ENCODE results near the gene IGSF3.
"Not testable (repeated sequence)": the region's sequence is repeated elsewhere in the genome, so short reads cannot be mapped to it uniquely, and the experiment has no call there.

IGSF3 gene

GRCh38 chr1:116565222-116565621 lies 102.3 kb downstream of the IGSF3 start:
- H3K4ac ChIP-seq (ENCODE audit: low read depth, low read length) = no peak overlapping the region
- no peak overlapping the region for H3K27ac ChIP-seq (ENCODE audit: low read depth, low read length)
- no peak for DNase-seq
- H2BK5ac ChIP-seq (ENCODE audit: low read depth, low read length, poor library complexity) = no peak overlapping the region
- H2BK12ac ChIP-seq (ENCODE audit: low read length) = no peak overlapping the region
- H3K4me2 ChIP-seq (ENCODE audit: low read length) = no peak overlapping the region
- H3K14ac ChIP-seq (ENCODE audit: low read length) = no peak overlapping the region
- no CpG with 5 or more reads among the region's 1 CpG for WGBS (ENCODE audit: extremely low coverage, insufficient coverage, insufficient read length)
- H2BK120ac ChIP-seq (ENCODE audit: insufficient read depth, low read length, poor library complexity) = no peak overlapping the region
- no peak overlapping the region for H4K91ac ChIP-seq (ENCODE audit: low read depth, low read length)
- H3K4me3 ChIP-seq (ENCODE audit: low read depth, low read length) = no peak overlapping the region
- H2AFZ ChIP-seq (ENCODE audit: insufficient read depth, low read length, poor library complexity) = no peak overlapping the region
- no peak overlapping the region for H3K18ac ChIP-seq (ENCODE audit: low read length)
- no peak overlapping the region for H4K12ac ChIP-seq (ENCODE audit: low read depth, low read length)
- no peak overlapping the region for H4K8ac ChIP-seq (ENCODE audit: low read depth, low read length)
- H3K36me3 ChIP-seq (ENCODE audit: control insufficient read depth in 1 of 2, insufficient read depth in 2 of 2, low read length in 2 of 2) = no peaks in the 10 kb centered on the region
- H3K9me3 ChIP-seq (ENCODE audit: insufficient read depth, low read depth, low read length) = peaks cover 8% of the 10 kb centered on the region
- no peaks in the 10 kb centered on the region for H3K79me2 ChIP-seq (ENCODE audit: control insufficient read depth, insufficient read depth, low read length, poor library complexity)
- no peak overlapping the region for H3K9ac ChIP-seq (ENCODE audit: low read length)
- H3K4me1 ChIP-seq (ENCODE audit: control insufficient read depth in 1 of 2, insufficient read depth in 2 of 2, low read length in 2 of 2) = peaks cover 5 to 10% of the 10 kb centered on the region in 2 experiments
- H3K79me1 ChIP-seq (ENCODE audit: low read length) = no peaks in the 10 kb centered on the region
- no peaks in the 10 kb centered on the region for H3K27me3 ChIP-seq (ENCODE audit: insufficient read depth, low read length)
- no peak overlapping the region for H2AK5ac ChIP-seq (ENCODE audit: low read length)
- no peak overlapping the region for H3K23ac ChIP-seq (ENCODE audit: low read length)

- Histone ChIP-seq H3K9ac (ENCODE audit: low read length) (no peak overlapping the region), H4K12ac (ENCODE audit: low read depth, low read length) (no peak overlapping the region), H3K27me3 (ENCODE audit: insufficient read depth, low read length) (no peaks in the 10 kb centered on the region), H2AFZ (ENCODE audit: insufficient read depth, low read length, poor library complexity) (no peak overlapping the region), H3K4me1 (ENCODE audit: control insufficient read depth in 1 of 2, insufficient read depth in 2 of 2, low read length in 2 of 2) (peaks cover 0 to 4% of the 10 kb centered on the region in 2 experiments), H3K4me3 (ENCODE audit: low read depth, low read length) (no peak overlapping the region), H2BK120ac (ENCODE audit: insufficient read depth, low read length, poor library complexity) (no peak overlapping the region), H4K91ac (ENCODE audit: low read depth, low read length) (no peak overlapping the region), H3K36me3 (ENCODE audit: control insufficient read depth in 1 of 2, insufficient read depth in 2 of 2, low read length in 2 of 2) (no peaks in the 10 kb centered on the region), H4K8ac (ENCODE audit: low read depth, low read length) (no peak overlapping the region), H3K18ac (ENCODE audit: low read length) (no peak overlapping the region), H3K9me3 (ENCODE audit: insufficient read depth, low read depth, low read length) (peaks cover 8% of the 10 kb centered on the region), H2BK5ac (ENCODE audit: low read depth, low read length, poor library complexity) (no peak overlapping the region), H3K79me2 (ENCODE audit: control insufficient read depth, insufficient read depth, low read length, poor library complexity) (no peaks in the 10 kb centered on the region), H2BK12ac (ENCODE audit: low read length) (no peak overlapping the region), H3K14ac (ENCODE audit: low read length) (no peak overlapping the region), H3K27ac (ENCODE audit: low read depth, low read length) (no peak overlapping the region), H2AK5ac (ENCODE audit: low read length) (no peak overlapping the region), H3K79me1 (ENCODE audit: low read length) (no peaks in the 10 kb centered on the region), H3K4me2 (ENCODE audit: low read length) (no peak overlapping the region), H3K23ac (ENCODE audit: low read length) (no peak overlapping the region), H3K4ac (ENCODE audit: low read depth, low read length) (no peak overlapping the region)
- DNase-seq = no peak
- no CpG with 5 or more reads among the region's 1 CpG for WGBS (ENCODE audit: extremely low coverage, insufficient coverage, insufficient read length)
Observed at GRCh38 chr1:116564426-116564825, 103.1 kb downstream of the IGSF3 start.

- H3K14ac ChIP-seq (ENCODE audit: low read length); H3K4me3 ChIP-seq (ENCODE audit: low read depth, low read length); H3K9ac ChIP-seq (ENCODE audit: low read length); H2AFZ ChIP-seq (ENCODE audit: insufficient read depth, low read length, poor library complexity); H3K4ac ChIP-seq (ENCODE audit: low read depth, low read length); H3K79me2 ChIP-seq (ENCODE audit: control insufficient read depth, insufficient read depth, low read length, poor library complexity); H3K27me3 ChIP-seq (ENCODE audit: insufficient read depth, low read length); H3K36me3 ChIP-seq (ENCODE audit: control insufficient read depth in 1 of 2, insufficient read depth in 2 of 2, low read length in 2 of 2); DNase-seq; H3K23ac ChIP-seq (ENCODE audit: low read length); H2AK5ac ChIP-seq (ENCODE audit: low read length); H3K79me1 ChIP-seq (ENCODE audit: low read length); H4K12ac ChIP-seq (ENCODE audit: low read depth, low read length); H3K27ac ChIP-seq (ENCODE audit: low read depth, low read length); H2BK5ac ChIP-seq (ENCODE audit: low read depth, low read length, poor library complexity); H3K4me2 ChIP-seq (ENCODE audit: low read length); H2BK12ac ChIP-seq (ENCODE audit: low read length); H2BK120ac ChIP-seq (ENCODE audit: insufficient read depth, low read length, poor library complexity); H3K9me3 ChIP-seq (ENCODE audit: insufficient read depth, low read depth, low read length); H4K8ac ChIP-seq (ENCODE audit: low read depth, low read length); H4K91ac ChIP-seq (ENCODE audit: low read depth, low read length); H3K18ac ChIP-seq (ENCODE audit: low read length); H3K4me1 ChIP-seq (ENCODE audit: control insufficient read depth in 1 of 2, insufficient read depth in 2 of 2, low read length in 2 of 2): not testable (repeated sequence)
- WGBS (ENCODE audit: extremely low coverage, insufficient coverage, insufficient read length) = no CpG with 5 or more reads among the region's 4 CpGs
Observed at GRCh38 chr1:116562465-116562864, 105.1 kb downstream of the IGSF3 start.

- Histone ChIP-seq H2AFZ (ENCODE audit: insufficient read depth, low read length, poor library complexity) (no peak overlapping the region), H2AK5ac (ENCODE audit: low read length) (no peak overlapping the region), H2BK5ac (ENCODE audit: low read depth, low read length, poor library complexity) (no peak overlapping the region), H3K4me3 (ENCODE audit: low read depth, low read length) (no peak overlapping the region), H3K4ac (ENCODE audit: low read depth, low read length) (no peak overlapping the region), H3K4me1 (ENCODE audit: control insufficient read depth in 1 of 2, insufficient read depth in 2 of 2, low read length in 2 of 2) (peaks cover 2% of the 10 kb centered on the region in 2 experiments), H3K36me3 (ENCODE audit: control insufficient read depth in 1 of 2, insufficient read depth in 2 of 2, low read length in 2 of 2) (peaks cover 0 to 2% of the 10 kb centered on the region in 2 experiments), H3K9me3 (ENCODE audit: insufficient read depth, low read depth, low read length) (peaks cover 8% of the 10 kb centered on the region), H3K27ac (ENCODE audit: low read depth, low read length) (no peak overlapping the region), H3K79me1 (ENCODE audit: low read length) (no peaks in the 10 kb centered on the region), H3K79me2 (ENCODE audit: control insufficient read depth, insufficient read depth, low read length, poor library complexity) (peaks cover 1% of the 10 kb centered on the region), H3K27me3 (ENCODE audit: insufficient read depth, low read length) (no peaks in the 10 kb centered on the region), H3K9ac (ENCODE audit: low read length) (no peak overlapping the region), H4K12ac (ENCODE audit: low read depth, low read length) (no peak overlapping the region), H3K18ac (ENCODE audit: low read length) (no peak overlapping the region), H3K4me2 (ENCODE audit: low read length) (no peak overlapping the region), H4K8ac (ENCODE audit: low read depth, low read length) (no peak overlapping the region), H2BK12ac (ENCODE audit: low read length) (no peak overlapping the region), H3K14ac (ENCODE audit: low read length) (no peak overlapping the region), H4K91ac (ENCODE audit: low read depth, low read length) (no peak overlapping the region), H2BK120ac (ENCODE audit: insufficient read depth, low read length, poor library complexity) (no peak overlapping the region), H3K23ac (ENCODE audit: low read length) (no peak overlapping the region)
- no peak for DNase-seq
Observed at GRCh38 chr1:116561563-116561962, 106.0 kb downstream of the IGSF3 start.

Data from trophoblast cell (in vitro differentiated cells and primary cell).